ENCODE measurements around the gene EIF1AD.

- TF ChIP-seq CTCF (IDR thresholded peaks at IDR 0.05) (no peak), POLR2A (IDR thresholded peaks at IDR 0.05) (no peak)
Observed at GRCh38 chr11:65954771-65955170, 47.2 kb downstream of the EIF1AD start.
